ENCODE results near the gene CSF2.

Gene CSF2

GRCh38 chr5:132073231-132074013 lies at the start of gene CSF2:
Gene CSF2 (plus strand): TSS chr5:132073789. CDS start chr5:132073824, 35 bp downstream.
- no peak for DNase-seq (ENCODE audit: low read depth in 2 of 2)

DNA sequence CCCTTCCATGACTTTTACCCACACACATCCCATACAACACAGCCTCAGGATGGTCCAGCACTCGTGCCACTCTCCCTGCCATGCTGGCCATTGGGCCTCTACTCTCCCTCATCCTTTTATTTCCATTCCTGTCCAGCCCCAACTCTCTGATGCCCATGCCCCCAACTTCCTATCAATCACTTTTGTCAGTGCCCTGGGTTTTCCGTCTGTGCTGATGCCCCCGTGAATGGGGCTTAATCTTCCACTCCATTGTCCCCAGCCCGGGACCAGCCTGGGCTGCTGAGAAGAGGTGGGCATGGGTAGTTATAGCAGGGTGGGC lies 49.5 kb upstream of the CSF2 start:
- DNase-seq (ENCODE audit: low read depth in 2 of 2) = no peak

DNA sequence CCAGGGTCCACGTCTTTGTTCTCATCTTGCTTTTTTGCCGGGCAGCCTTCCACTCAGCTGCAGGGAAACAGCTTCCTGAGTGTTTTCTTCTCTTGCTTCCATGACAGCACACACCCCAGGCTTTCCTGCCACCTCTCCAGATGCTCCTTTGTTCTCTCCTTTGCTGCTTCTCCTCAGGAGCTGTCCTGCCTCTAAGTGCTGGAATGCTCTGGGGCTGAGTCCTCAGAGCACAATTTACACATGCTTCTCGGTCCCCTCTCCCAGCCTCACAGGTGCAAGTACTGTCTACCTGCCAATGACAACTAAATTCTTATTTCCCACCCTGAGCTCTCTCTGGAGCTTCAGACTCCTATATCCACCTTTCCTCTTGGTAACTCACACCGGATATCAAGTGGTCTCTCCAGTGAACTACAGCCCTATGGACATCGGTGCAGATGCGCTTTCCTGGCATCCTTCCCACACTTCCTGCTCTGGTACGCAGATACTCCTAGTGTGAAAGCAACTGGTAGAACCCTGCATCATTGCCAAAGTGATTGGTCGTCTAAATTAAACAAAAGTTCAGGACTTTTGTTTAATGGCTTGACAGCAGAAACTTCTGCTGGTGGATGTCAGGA lies 48.7 kb upstream of the CSF2 start:
- no peak for DNase-seq (ENCODE audit: low read depth in 2 of 2)

DNA sequence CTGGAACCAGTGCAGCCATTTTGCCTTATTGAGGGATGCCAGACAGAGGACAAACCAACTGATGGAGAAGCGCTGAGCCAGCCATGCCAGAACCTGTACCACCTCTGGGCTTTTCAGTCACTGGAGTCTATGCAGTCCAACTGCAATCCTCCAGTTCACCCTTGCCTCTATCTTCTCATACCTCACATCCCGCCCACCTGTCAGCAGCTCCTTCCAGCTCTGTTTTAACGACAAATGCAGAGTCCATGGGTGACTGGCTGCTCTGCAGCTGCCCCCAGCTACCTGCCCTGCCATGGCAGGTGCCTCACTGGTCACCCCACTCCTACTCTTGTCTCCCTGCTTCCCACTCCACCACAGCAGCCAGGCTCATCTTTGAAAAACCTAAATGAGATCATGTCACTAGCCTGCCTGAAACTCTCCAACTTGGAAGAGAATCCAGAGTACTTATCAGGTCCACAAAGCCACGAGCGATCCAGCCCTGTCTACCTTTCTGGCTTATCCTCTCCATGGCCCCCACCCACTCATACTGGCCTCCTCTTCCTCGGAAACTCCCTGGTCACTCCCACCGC lies 48.1 kb upstream of the CSF2 start:
- DNase-seq (ENCODE audit: low read depth in 2 of 2) = no peak

GRCh38 chr5:132026516-132027008 lies 47.0 kb upstream of the CSF2 start:
- DNase-seq (ENCODE audit: low read depth in 2 of 2) = no peak

GRCh38 chr5:132027027-132027426 lies 46.6 kb upstream of the CSF2 start:
- no peak for DNase-seq (ENCODE audit: low read depth in 2 of 2)

GRCh38 chr5:132029609-132030330 lies 43.8 kb upstream of the CSF2 start:
- no peak for DNase-seq (ENCODE audit: low read depth in 2 of 2)

DNA sequence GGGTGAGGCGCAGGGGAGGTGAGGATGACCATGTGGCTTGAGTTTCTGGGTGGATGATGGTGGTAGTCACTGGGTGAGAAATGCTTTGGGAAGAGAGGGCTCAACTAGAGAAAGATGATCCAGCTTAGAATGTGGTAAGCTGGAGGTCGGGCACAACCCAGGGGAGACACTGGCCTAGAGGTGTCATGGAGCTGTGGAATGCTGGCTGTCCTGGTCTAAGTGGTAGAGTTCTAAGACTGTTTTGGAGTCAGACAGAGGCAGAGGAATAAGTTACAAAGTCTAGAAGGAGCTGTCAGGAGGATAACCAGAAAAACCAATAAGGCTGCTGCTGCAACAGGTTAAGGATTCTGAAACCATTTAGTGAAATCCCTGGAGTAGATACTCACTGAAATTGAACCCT lies 43.0 kb upstream of the CSF2 start:
- DNase-seq (ENCODE audit: low read depth in 2 of 2) = no peak

GRCh38 chr5:132032196-132032595 lies 41.4 kb upstream of the CSF2 start:
- no peak for DNase-seq (ENCODE audit: low read depth in 2 of 2)

- DNase-seq (ENCODE audit: low read depth in 2 of 2) = no peak
Measured at GRCh38 chr5:132033122-132033521, 40.5 kb upstream of the CSF2 start.

DNA sequence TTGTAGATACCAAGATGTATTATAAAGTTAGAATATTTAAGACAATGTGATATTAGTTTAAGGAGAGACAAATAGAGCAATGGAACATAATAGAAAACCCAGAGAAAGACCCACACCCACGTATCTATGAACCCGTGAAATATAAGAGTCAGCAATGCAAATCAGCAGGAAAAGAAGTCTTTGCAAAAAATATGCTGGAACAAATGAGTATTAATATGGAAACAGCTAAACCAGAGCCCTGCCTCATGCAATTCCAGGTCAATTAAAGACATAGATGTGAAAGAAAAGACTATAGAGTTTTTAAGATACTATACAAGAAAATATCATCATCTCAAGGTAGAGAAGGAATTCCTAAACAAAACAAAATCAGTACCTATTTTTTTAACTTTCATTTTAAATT lies 36.2 kb upstream of the CSF2 start:
- DNase-seq (ENCODE audit: low read depth in 2 of 2) = no peak

DNA sequence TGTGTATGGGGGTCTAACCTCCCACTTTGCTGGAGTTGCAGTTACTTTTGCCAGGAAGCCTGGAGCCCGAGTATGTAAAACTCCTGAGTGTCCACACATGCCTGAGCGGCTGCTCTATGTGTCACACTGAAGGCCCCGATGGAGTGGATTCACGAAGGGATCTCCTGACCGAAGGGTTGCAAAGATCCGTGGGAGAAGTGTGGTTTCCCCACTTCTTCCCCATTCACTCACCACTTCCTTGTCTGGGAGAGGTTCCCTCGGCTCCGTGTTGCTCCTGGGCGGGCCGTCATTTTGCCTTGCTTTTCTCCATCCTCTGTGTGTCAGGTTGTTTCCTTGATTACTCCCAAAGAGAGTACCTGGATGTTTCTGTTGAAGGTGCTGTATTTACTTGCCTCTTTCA lies 29.4 kb upstream of the CSF2 start:
- no peak for DNase-seq (ENCODE audit: low read depth in 2 of 2)

- no peak for DNase-seq (ENCODE audit: low read depth in 2 of 2)
Measured at GRCh38 chr5:132046880-132047299, 26.7 kb upstream of the CSF2 start.

- no peak for DNase-seq (ENCODE audit: low read depth in 2 of 2)
Measured at GRCh38 chr5:132049093-132049492, 24.5 kb upstream of the CSF2 start.

- no peak for DNase-seq (ENCODE audit: low read depth in 2 of 2)
Measured at GRCh38 chr5:132049559-132049958, 24.0 kb upstream of the CSF2 start.

DNA sequence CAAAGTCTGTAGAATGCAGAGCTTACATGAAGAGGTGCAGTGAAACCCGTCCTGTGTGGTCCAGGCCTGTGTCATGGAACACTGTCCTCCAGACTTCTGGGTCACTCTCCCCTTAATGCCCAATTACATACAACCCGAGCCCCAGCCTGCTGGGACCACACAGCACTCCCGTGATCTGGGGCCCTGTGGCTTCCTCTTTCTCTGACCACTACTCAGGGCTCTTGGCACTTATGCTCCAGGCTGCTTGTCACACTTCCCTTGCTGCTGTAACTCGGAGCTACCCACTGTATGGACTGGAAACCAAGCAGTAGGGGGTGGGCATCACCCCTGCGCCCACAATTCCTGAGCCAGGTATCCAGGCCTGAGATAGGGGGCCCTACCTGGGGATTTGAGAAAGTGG lies 23.5 kb upstream of the CSF2 start:
- DNase-seq (ENCODE audit: low read depth in 2 of 2) = no peak

- DNase-seq (ENCODE audit: low read depth in 2 of 2) = no peak
Measured at GRCh38 chr5:132050661-132051552, 22.7 kb upstream of the CSF2 start.

GRCh38 chr5:132052520-132052919 lies 21.1 kb upstream of the CSF2 start:
- no peak for DNase-seq (ENCODE audit: low read depth in 2 of 2)

DNA sequence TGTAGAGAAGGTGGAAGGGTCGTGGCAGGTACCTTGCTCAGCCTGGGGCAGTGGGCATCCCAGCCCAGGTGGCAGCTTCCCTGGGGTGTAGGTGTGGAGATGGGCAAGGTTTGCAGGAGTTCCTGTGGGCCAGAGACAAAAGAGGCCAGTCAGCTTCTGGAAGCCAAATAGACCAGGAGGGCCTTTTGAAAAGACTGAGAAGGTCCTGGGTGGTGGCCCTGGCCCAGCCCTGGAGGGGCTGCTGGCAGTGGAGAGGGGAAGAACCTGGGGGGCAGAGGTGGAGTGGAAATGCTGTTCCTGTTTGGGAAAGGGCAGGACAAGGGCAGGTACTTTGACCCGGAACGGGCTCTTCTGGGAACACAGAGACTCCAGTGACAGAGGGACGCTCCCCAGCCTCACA lies 20.1 kb upstream of the CSF2 start:
- no peak for DNase-seq (ENCODE audit: low read depth in 2 of 2)

- DNase-seq (ENCODE audit: low read depth in 2 of 2) = no peak
Measured at GRCh38 chr5:132054031-132054696, 19.4 kb upstream of the CSF2 start.

Measured in activated CD8-positive, alpha-beta memory T cell treated with anti-CD3 and anti-CD28 coated beads for 4 hours (primary cell).